ENCODE results near the gene CABP4. TPM values are rescaled to one million over a fixed set of nuclear protein-coding genes. Genes with fewer than 3 reads are reported as not detected.

Gene CABP4
- total RNA-seq, 2 donors from 2014 or later = 3.1 TPM; not detected in 1

GRCh38 chr11:67410984-67411784 is 44.0 kb upstream of the CABP4 start:
- Histone ChIP-seq H3K4me1 (peaks cover 28% of the 10 kb centered on the region), H3K36me3 (replicated peaks in 1 of 2; ENCODE audit: insufficient read depth in 1 of 2, low read depth in 2 of 2) (no peaks in the 10 kb centered on the region), H3K27ac (no peak overlapping the region), H3K9me3 (no peaks in the 10 kb centered on the region), H3K4me3 (no peak overlapping the region), H3K27me3 (no peaks in the 10 kb centered on the region)
- TF ChIP-seq, protein P1, sequence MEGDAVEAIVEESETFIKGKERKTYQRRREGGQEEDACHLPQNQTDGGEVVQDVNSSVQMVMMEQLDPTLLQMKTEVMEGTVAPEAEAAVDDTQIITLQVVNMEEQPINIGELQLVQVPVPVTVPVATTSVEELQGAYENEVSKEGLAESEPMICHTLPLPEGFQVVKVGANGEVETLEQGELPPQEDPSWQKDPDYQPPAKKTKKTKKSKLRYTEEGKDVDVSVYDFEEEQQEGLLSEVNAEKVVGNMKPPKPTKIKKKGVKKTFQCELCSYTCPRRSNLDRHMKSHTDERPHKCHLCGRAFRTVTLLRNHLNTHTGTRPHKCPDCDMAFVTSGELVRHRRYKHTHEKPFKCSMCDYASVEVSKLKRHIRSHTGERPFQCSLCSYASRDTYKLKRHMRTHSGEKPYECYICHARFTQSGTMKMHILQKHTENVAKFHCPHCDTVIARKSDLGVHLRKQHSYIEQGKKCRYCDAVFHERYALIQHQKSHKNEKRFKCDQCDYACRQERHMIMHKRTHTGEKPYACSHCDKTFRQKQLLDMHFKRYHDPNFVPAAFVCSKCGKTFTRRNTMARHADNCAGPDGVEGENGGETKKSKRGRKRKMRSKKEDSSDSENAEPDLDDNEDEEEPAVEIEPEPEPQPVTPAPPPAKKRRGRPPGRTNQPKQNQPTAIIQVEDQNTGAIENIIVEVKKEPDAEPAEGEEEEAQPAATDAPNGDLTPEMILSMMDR (IDR thresholded peaks at IDR 0.05) = no peak
- TF ChIP-seq POLR2A (IDR thresholded peaks at IDR 0.05) = no peak
- intact Hi-C loops (cut with DNase I) = no loop called here
- DNase-seq = no peak
- WGBS, 2 donors = 68 to 72% methylated on average over 13 to 17 of the region's 17 CpGs
- ATAC-seq = no peak

DNA sequence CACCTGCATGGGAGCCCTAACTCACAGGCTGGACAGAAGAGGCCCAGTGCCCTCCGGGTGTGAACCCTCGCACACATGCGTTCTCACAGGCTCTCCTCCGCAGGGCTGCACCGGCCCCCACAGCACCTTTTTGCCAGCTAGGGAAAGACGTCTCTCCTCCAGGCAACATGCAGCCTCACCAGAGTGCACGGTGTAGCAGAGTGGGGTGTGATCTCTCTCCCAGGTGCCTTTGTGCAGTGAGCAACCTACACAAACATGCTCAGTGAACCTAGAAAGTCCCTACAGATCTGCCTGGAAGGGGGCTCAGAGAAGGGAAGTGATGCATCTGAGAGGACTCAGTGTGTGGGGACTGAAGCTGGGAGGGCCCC is 43.4 kb upstream of the CABP4 start:
- H3K4me1 ChIP-seq = peaks cover 33% of the 10 kb centered on the region
- intact Hi-C loops (cut with DNase I) = no loop called here
- TF ChIP-seq, protein P1 (IDR thresholded peaks at IDR 0.05) = no peak
- no peak for TF ChIP-seq POLR2A (IDR thresholded peaks at IDR 0.05)
- WGBS, 2 donors = 32 to 46% methylated on average over 7 of the region's 7 CpGs
- no peaks in the 10 kb centered on the region for H3K27me3 ChIP-seq
- H3K4me3 ChIP-seq = no peak overlapping the region
- DNase-seq (no peak), ATAC-seq (no peak)
- H3K9me3 ChIP-seq = no peaks in the 10 kb centered on the region
- no peak overlapping the region for H3K27ac ChIP-seq
- no peaks in the 10 kb centered on the region for H3K36me3 ChIP-seq (replicated peaks in 1 of 2; ENCODE audit: insufficient read depth in 1 of 2, low read depth in 2 of 2)

- H3K4me1 ChIP-seq = peaks cover 40% of the 10 kb centered on the region
- intact Hi-C loops (cut with DNase I) = no loop called here
- 39 to 46% methylated on average over 3 to 9 of the region's 9 CpGs for WGBS, 2 donors
- no peaks in the 10 kb centered on the region for H3K27me3 ChIP-seq
- H3K36me3 ChIP-seq (replicated peaks in 1 of 2; ENCODE audit: insufficient read depth in 1 of 2, low read depth in 2 of 2) = no peaks in the 10 kb centered on the region
- no peak for DNase-seq
- TF ChIP-seq, protein P1 (IDR thresholded peaks at IDR 0.05) = no peak
- no peak for TF ChIP-seq POLR2A (IDR thresholded peaks at IDR 0.05)
- H3K27ac ChIP-seq = no peak overlapping the region
- ATAC-seq = no peak
- no peak overlapping the region for H3K4me3 ChIP-seq
- no peaks in the 10 kb centered on the region for H3K9me3 ChIP-seq
Measured at GRCh38 chr11:67412495-67413179, 42.5 kb upstream of the CABP4 start.

DNA sequence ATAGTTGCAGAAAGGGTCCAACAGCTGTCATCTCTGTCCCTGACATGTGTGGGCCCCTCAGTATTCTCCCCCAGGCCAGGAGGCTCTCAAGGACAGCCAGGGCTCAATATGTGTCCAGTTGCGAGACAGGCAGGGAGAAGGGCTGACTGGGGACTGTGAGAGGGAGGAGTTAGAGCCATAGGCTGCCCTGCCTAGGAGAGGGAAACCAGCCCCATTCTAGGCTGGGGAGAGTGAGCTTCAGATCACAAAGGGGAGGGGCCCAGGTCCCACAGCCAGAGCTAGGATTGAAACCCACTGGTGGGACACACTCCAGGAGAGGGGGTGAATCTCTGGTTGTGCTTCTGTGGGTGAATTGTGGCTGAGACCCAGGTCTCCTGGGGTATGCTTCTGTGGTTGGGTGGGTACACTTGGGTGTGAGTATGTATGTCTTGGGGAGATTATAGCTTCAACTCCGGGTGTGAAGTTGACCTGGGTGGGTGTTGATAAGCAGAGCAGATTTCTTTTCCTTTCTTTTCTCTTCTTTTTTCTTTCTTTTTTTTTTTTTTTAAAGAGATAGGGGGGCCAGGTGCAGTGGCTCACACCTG is 41.8 kb upstream of the CABP4 start:
- TF ChIP-seq POLR2A (IDR thresholded peaks at IDR 0.05) = no peak
- TF ChIP-seq, protein P1 (IDR thresholded peaks at IDR 0.05) = no peak
- 18 to 37% methylated on average over 2 of the region's 2 CpGs for WGBS, 2 donors
- DNase-seq = no peak
- Histone ChIP-seq H3K4me3 (no peak overlapping the region), H3K4me1 (peaks cover 48% of the 10 kb centered on the region), H3K9me3 (no peaks in the 10 kb centered on the region), H3K27me3 (no peaks in the 10 kb centered on the region), H3K27ac (no peak overlapping the region), H3K36me3 (replicated peaks in 1 of 2; ENCODE audit: insufficient read depth in 1 of 2, low read depth in 2 of 2) (no peaks in the 10 kb centered on the region)
- intact Hi-C loops (cut with DNase I) = no loop called here
- ATAC-seq = no peak
